Thyroid gland (tissue), 4 donors: ENCODE results near the gene NFYB. TPM values are rescaled to one million over a fixed set of nuclear protein-coding genes. Genes with fewer than 3 reads are reported as not detected.

Source experiments
- DNase-seq, 2 donors: peaks; one replicate each; pipeline ENCODE4 v3.0.0-alpha.2; 2019
- H3K27ac ChIP-seq, 3 donors: fragments of 200-600 bp; sonication (generic); 1 replicate in 2 of 3; 2 replicates in 1 of 3; pipeline ENCODE4 v1.5.1; 2016 to 2019; ENCODE audit warnings: mild to moderate bottlenecking in 1 of 3, moderate library complexity in 1 of 3
- H3K27me3 ChIP-seq: fragments of 200-600 bp; sonication (generic); one replicate; pipeline ENCODE4 v1.5.1; 2019
- H3K36me3 ChIP-seq, 2 donors: fragments of 200-600 bp; sonication (generic); one replicate each; pipeline ENCODE4 v1.5.1; 2016 to 2019
- H3K4me1 ChIP-seq, 2 donors: fragments of 200-600 bp; sonication (generic); one replicate each; pipeline ENCODE4 v1.5.1; 2017 to 2019
- H3K4me3 ChIP-seq, 3 donors: fragments of 200-600 bp; sonication (generic); replicated peaks in 1 of 3; 1 replicate in 2 of 3; 2 replicates in 1 of 3; pipeline ENCODE4 v1.5.1; 2016; ENCODE audit warnings: mild to moderate bottlenecking in 1 of 3
- H3K9me3 ChIP-seq: fragments of 200-600 bp; sonication (generic); one replicate; pipeline ENCODE4 v1.5.1; 2017
- POLR2A ChIP-seq, 2 donors: fragments of 450-650 bp; IDR thresholded peaks; one replicate each; pipeline ENCODE4 v1.6.1; 2017; ENCODE audit warnings: antibody characterized with exemption in 2 of 2, mild to moderate bottlenecking in 2 of 2, moderate library complexity in 1 of 2
- WGBS, 2 donors: methylation state at CpG; one replicate each; pipeline ENCODE4 v1.1.5; 2017; 5-methylcytosine and 5-hydroxymethylcytosine counted together
- intact Hi-C: fragments of 100-400 bp; cut with DNase I; formaldehyde crosslinking; loops from one replicate; pipeline ENCODE4 v1.15.1; 2023
- total RNA-seq, 4 donors: library from RNA; depleted of rRNA; stranded (reverse); fragments of >200 nt; gene quantifications; one replicate each; pipeline ENCODE4 v1.2.3, GENCODE V29; 2016
- TF ChIP-seq, protein P1 (sequence below), 6 experiments: fragments of 200-600 bp in 3 of 6; fragments of 450-650 bp in 3 of 6; sonication (generic) in 3 of 6; IDR thresholded peaks; one replicate each; pipeline ENCODE4 v1.5.1; 2016 to 2019; ENCODE audit warnings: antibody characterized with exemption in 6 of 6, mild to moderate bottlenecking in 2 of 6, inconsistent platforms in 1 of 6, moderate library complexity in 1 of 6

Gene NFYB
- total RNA-seq, 4 donors from 2014 or later, result 24.7 to 53.1 (median 37.1) TPM

DNA sequence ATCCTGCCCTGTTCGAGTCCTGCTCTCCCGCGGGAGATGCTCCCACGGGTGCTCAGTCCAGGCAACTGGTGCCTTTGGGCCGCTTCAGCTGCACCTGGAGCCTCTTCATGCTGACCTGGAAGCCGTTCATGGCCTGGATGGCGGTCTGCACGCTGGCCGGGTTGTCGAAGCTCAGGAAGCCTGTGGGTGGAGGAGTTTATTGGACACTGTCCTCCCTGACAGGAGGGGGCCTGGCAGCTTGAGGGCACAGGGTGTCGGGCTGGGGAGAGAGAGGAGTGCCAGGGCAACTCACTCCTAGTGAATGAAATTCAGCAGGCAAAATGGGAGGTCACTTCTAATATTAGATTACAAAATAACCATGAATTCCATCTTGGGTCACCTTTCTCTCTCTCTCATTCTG lies 9.3 kb upstream of the NFYB start:
- H3K4me3 ChIP-seq, result no peak overlapping the region
- intact Hi-C loops, result no loop called here
- TF ChIP-seq, protein P1, sequence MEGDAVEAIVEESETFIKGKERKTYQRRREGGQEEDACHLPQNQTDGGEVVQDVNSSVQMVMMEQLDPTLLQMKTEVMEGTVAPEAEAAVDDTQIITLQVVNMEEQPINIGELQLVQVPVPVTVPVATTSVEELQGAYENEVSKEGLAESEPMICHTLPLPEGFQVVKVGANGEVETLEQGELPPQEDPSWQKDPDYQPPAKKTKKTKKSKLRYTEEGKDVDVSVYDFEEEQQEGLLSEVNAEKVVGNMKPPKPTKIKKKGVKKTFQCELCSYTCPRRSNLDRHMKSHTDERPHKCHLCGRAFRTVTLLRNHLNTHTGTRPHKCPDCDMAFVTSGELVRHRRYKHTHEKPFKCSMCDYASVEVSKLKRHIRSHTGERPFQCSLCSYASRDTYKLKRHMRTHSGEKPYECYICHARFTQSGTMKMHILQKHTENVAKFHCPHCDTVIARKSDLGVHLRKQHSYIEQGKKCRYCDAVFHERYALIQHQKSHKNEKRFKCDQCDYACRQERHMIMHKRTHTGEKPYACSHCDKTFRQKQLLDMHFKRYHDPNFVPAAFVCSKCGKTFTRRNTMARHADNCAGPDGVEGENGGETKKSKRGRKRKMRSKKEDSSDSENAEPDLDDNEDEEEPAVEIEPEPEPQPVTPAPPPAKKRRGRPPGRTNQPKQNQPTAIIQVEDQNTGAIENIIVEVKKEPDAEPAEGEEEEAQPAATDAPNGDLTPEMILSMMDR (IDR thresholded peaks at IDR 0.05), result no peak
- no peak for TF ChIP-seq POLR2A (IDR thresholded peaks at IDR 0.05)
- H3K27ac ChIP-seq, result no peak overlapping the region
- no peaks in the 10 kb centered on the region for H3K36me3 ChIP-seq
- H3K27me3 ChIP-seq, result no peaks in the 10 kb centered on the region
- H3K9me3 ChIP-seq, result no peaks in the 10 kb centered on the region
- H3K4me1 ChIP-seq, result no peaks in the 10 kb centered on the region
- DNase-seq, result no peak
- 79 to 81% methylated on average over 11 of the region's 11 CpGs for WGBS, 2 donors

DNA sequence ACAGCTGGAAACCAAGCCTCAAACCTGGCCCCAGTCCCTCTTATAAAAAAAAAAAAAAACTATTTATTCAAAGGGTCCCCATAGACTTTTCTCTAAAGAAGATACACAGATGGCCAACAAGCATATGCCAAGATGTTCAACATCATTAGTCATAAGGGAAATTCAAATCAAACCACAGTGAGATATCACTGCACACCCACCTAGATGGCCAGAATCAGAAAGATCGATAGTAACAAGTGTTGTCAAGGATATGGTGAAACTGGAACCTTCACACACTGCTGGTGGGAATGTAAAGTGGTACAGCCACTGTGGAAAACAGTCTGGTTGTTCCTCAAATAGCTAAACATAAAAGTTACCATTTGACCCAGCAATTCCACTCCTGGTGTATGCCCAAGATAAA lies 5.9 kb upstream of the NFYB start:
- DNase-seq, result no peak
- H3K9me3 ChIP-seq, result no peaks in the 10 kb centered on the region
- WGBS, 2 donors, result 90 to 94% methylated on average over 1 of the region's 1 CpG
- H3K36me3 ChIP-seq, result no peaks in the 10 kb centered on the region
- H3K4me3 ChIP-seq, result no peak overlapping the region
- no peak overlapping the region for H3K27ac ChIP-seq
- intact Hi-C loops, result no loop called here
- no peaks in the 10 kb centered on the region for H3K27me3 ChIP-seq
- TF ChIP-seq, protein P1 (IDR thresholded peaks at IDR 0.05), result no peak
- no peak for TF ChIP-seq POLR2A (IDR thresholded peaks at IDR 0.05)
- peaks cover 0 to under 1% of the 10 kb centered on the region in 2 donors for H3K4me1 ChIP-seq

DNA sequence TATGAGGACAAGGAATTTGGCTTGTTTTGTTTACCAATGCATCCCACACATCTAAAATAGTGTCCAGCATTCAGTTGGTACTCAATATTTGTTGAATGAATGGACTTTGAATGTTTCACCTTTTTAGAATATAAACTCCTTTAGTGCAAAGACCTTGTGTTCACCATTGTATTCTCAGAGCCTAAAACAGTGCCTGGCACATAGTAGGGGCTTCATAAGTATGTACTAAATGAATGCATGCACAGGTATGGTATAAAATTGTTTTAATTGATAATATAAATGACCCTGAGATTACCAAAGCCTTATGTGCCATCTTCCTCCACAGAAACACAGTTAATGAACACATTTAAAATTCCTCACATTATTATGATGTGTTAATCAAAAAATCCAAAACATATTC lies 5.0 kb upstream of the NFYB start:
- no peaks in the 10 kb centered on the region for H3K27me3 ChIP-seq
- peaks cover 0 to 6% of the 10 kb centered on the region in 2 donors for H3K4me1 ChIP-seq
- TF ChIP-seq, protein P1 (IDR thresholded peaks at IDR 0.05), result no peak
- TF ChIP-seq POLR2A (IDR thresholded peaks at IDR 0.05), result no peak
- H3K9me3 ChIP-seq, result no peaks in the 10 kb centered on the region
- H3K27ac ChIP-seq, result no peak overlapping the region
- DNase-seq, result no peak
- H3K36me3 ChIP-seq, result no peaks in the 10 kb centered on the region
- no peak overlapping the region for H3K4me3 ChIP-seq
- intact Hi-C loops, result no loop called here

DNA sequence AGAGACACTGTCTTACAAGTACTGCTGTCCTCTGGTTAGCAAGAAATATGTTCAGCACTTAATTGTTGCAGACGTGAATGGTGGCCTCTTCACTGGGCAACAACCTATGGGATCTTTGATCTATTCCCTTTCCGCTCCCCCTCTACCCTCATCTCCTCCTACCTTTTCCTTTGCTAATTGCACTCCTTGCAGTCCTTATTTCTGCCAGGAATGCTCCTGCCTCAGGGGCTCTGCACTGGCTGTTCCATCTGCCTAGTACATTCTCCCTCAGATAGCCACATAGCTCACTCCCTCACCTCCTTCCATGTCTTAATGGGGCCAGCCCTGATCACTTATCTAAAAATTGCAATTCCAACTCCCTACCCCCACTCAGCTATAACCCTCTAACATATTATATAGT lies 4.5 kb upstream of the NFYB start:
- no peak overlapping the region for H3K4me3 ChIP-seq
- intact Hi-C loops, result no loop called here
- H3K4me1 ChIP-seq, result peaks cover 0 to 6% of the 10 kb centered on the region in 2 donors
- H3K27me3 ChIP-seq, result no peaks in the 10 kb centered on the region
- 72 to 90% methylated on average over 2 of the region's 2 CpGs for WGBS, 2 donors
- H3K27ac ChIP-seq, result no peak overlapping the region
- H3K9me3 ChIP-seq, result no peaks in the 10 kb centered on the region
- TF ChIP-seq, protein P1 (IDR thresholded peaks at IDR 0.05), result no peak
- no peak for TF ChIP-seq POLR2A (IDR thresholded peaks at IDR 0.05)
- no peak for DNase-seq
- H3K36me3 ChIP-seq, result no peaks in the 10 kb centered on the region

DNA sequence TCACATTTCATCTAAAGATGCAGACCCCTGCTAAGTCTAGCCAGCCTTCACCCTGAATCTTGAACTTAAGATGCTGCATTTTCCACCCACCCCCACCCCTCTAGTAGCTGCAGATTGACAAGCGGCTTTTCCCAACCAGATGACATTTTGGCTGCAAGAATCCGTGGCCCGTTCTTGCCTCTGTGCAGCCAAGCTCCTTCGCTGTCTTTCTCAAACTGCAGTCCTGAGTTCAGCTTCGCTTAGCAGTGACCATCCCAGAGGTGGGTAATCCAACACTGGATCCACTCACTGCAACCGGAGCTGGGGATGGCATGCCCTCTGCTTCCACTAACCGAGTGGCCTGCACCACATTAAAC lies 765 bp upstream of the NFYB start:
- WGBS, 2 donors, result 68 to 81% methylated on average over 7 of the region's 7 CpGs
- intact Hi-C loops, result no loop called here
- DNase-seq, result peak in 1 of 2 donors; percentile 8

More for the DNA sequence above, 765 bp upstream of the NFYB start:
- Histone ChIP-seq H3K36me3 (no peaks in the 10 kb centered on the region), H3K27me3 (no peaks in the 10 kb centered on the region), H3K9me3 (no peaks in the 10 kb centered on the region), H3K27ac (peak overlapping the region in 2 of 3 donors; percentile 62 to 73), H3K4me1 (peaks cover 11 to 20% of the 10 kb centered on the region in 2 donors), H3K4me3 (peak overlapping the region in 1 of 3 donors; percentile 27)
- TF ChIP-seq POLR2A (IDR thresholded peaks at IDR 0.05), result no peak
- TF ChIP-seq, protein P1 (IDR thresholded peaks at IDR 0.05), result no peak
